NB4 (cell line): ENCODE measurements around the gene UBAP1L.

ENCODE experiments used
- DNase-seq: peaks from one replicate; pipeline ENCODE4 v3.0.0; 2010; ENCODE audit warnings: low read depth
- H3K4me3 ChIP-seq: one replicate; pipeline ENCODE4 v1.5.1; 2011; ENCODE audit warnings: mild to moderate bottlenecking, low read depth, low read length, moderate library complexity
- CTCF ChIP-seq: IDR thresholded peaks from one replicate; pipeline ENCODE4 v1.5.1; 2012; ENCODE audit warnings: low read depth, low read length
- MAX ChIP-seq: IDR thresholded peaks from 2 replicates; pipeline ENCODE4 v1.6.1; 2011; ENCODE audit warnings: low read depth, low read length
- MYC ChIP-seq: IDR thresholded peaks from 2 replicates; pipeline ENCODE4 v1.6.1; 2011; ENCODE audit warnings: low read depth, low read length
- POLR2A ChIP-seq: IDR thresholded peaks from 2 replicates; pipeline ENCODE4 v1.6.1; 2011; ENCODE audit warnings: mild to moderate bottlenecking; ENCODE audit not compliant: insufficient read length; ENCODE audit errors: extremely low read depth

UBAP1L gene

GRCh38 chr15:65091946-65092770 lies 22.8 kb downstream of the UBAP1L start:
- DNase-seq = no peak
- no peak overlapping the region for H3K4me3 ChIP-seq
- no peak for TF ChIP-seq MAX
- TF ChIP-seq POLR2A = no peak
- TF ChIP-seq MYC = no peak
- TF ChIP-seq CTCF = no peak

- TF ChIP-seq POLR2A (no peak), MAX (no peak), CTCF (no peak), MYC (no peak)
- H3K4me3 ChIP-seq = no peak overlapping the region
- no peak for DNase-seq
Observed at GRCh38 chr15:65089206-65089824, 25.7 kb downstream of the UBAP1L start.

- no peak for TF ChIP-seq POLR2A
- no peak for TF ChIP-seq MYC
- TF ChIP-seq CTCF = no peak
- no peak for TF ChIP-seq MAX
- H3K4me3 ChIP-seq = no peak overlapping the region
- DNase-seq = no peak
Observed at GRCh38 chr15:65088643-65089021, 26.4 kb downstream of the UBAP1L start.

- H3K4me3 ChIP-seq = no peak overlapping the region
- TF ChIP-seq MYC (no peak), POLR2A (no peak), MAX (no peak), CTCF (no peak)
- DNase-seq = no peak
Observed at GRCh38 chr15:65087873-65088642, 26.9 kb downstream of the UBAP1L start.

- DNase-seq = no peak
- no peak overlapping the region for H3K4me3 ChIP-seq
- TF ChIP-seq POLR2A (no peak), MAX (no peak), MYC (no peak), CTCF (no peak)
Observed at GRCh38 chr15:65087411-65087810, 27.6 kb downstream of the UBAP1L start.
